ENCODE results near the gene QRFPR. TPM values are rescaled to one million over a fixed set of nuclear protein-coding genes. Genes with fewer than 3 reads are reported as not detected.

Gene QRFPR
- not detected for total RNA-seq

DNA sequence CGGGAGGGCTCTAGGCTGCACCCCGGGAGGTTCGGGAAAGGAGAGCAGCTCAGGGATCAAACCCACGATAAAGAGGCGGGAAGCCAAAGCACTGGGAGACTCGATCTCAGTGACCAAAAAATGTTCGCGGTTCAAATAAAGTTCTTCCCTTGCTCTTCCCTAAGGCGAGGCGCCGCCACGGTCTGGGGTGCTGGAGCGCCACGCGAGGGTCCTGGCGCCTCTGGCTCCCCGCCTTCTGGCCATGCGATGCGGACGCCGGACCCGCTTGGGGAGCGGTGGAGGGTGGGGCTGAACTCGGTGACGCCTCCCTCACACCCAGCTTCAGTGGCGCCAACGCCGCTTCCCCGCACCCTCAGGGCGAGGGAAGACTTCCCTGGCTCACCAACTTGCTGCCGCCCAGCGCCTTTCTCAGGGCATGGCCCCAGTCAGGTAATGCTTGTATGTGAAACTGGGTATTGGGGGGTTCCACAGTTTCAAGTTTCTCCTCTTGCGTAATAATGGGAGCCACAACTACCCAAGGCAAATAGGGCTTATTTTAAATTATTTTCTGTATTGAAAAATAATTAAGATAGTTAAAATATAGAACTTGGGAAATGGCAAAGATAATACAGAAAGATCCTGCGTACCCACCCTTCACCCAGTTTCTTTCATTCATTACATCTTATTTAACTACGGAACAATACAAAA is at the start of gene QRFPR:
Gene QRFPR (minus strand): TSS at position 243 of the 687 bp plus-strand sequence. CDS start 371 bp downstream, outside the sequence.

Other genes with a start within 250 kb of the QRFPR start
- gene TNIP3, start 216.7 kb downstream of the QRFPR start, total RNA-seq = under 1 TPM; 0.43 to 0.55 TPM